WTC11 (cell line): ENCODE data around the gene HLCS. TPM values are rescaled to one million over a fixed set of nuclear protein-coding genes. Genes with fewer than 3 reads are reported as not detected.
A peak's percentile ranks its signal among the peaks of the same experiment; 100 is the strongest.

Source experiments
- ATAC-seq: fragments of 200-7000 bp; cut with Tn5 transposase; 2 replicates; pipeline ENCODE4 v1.10.0; 2021; ENCODE audit warnings: mild to moderate bottlenecking, moderate library complexity
- CTCF ChIA-PET: fragments of 300-600 bp; sonication (Branson Sonifier 250); formaldehyde crosslinking; loops from one replicate; lab custom pipeline; 2021; ENCODE audit warnings: antibody characterized with exemption; lab: Charles Lee
- POLR2A ChIA-PET: fragments of 350-600 bp; sonication (Branson Sonifier 250); formaldehyde crosslinking; loops from one replicate; lab custom pipeline; 2021; ENCODE audit warnings: antibody characterized with exemption; lab: Charles Lee
- DNase-seq: peaks from one replicate; pipeline ENCODE4 v3.0.0; 2021; ENCODE audit warnings: low spot score
- H3K27ac Mint-ChIP-seq: 2 replicates; pipeline ENCODE4 v1.8.0; 2021; ENCODE audit warnings: mixed read lengths
- H3K27me3 Mint-ChIP-seq: 2 replicates; pipeline ENCODE4 v1.8.0; 2021; ENCODE audit warnings: low read depth, mild to moderate bottlenecking, moderate library complexity, mixed read lengths
- H3K36me3 Mint-ChIP-seq: 2 replicates; pipeline ENCODE4 v1.8.0; 2021; ENCODE audit warnings: mixed read lengths
- H3K4me1 Mint-ChIP-seq: 2 replicates; pipeline ENCODE4 v1.8.0; 2022; ENCODE audit warnings: mixed read lengths
- H3K4me3 Mint-ChIP-seq: 2 replicates; pipeline ENCODE4 v1.8.0; 2021; ENCODE audit warnings: mild to moderate bottlenecking, moderate library complexity, mixed read lengths
- H3K9me3 Mint-ChIP-seq: 2 replicates; pipeline ENCODE4 v1.8.0; 2021; ENCODE audit warnings: mixed read lengths
- ATF1 ChIP-seq: sonication (generic); formaldehyde crosslinking; IDR thresholded peaks from 2 replicates; pipeline ENCODE4 v1.8.1; 2023; ENCODE audit warnings: mild to moderate bottlenecking, moderate library complexity, missing genetic modification reagents
- FOXP1 ChIP-seq: sonication (generic); formaldehyde crosslinking; IDR thresholded peaks from 2 replicates; pipeline ENCODE4 v1.8.0; 2022; ENCODE audit warnings: missing genetic modification reagents, mild to moderate bottlenecking, moderate library complexity, borderline replicate concordance
- MYBL2 ChIP-seq: sonication (generic); formaldehyde crosslinking; IDR thresholded peaks from 2 replicates; pipeline ENCODE4 v1.8.1; 2023; ENCODE audit warnings: mild to moderate bottlenecking, moderate library complexity, missing genetic modification reagents
- NFATC4 ChIP-seq: fragments of 250-450 bp; sonication (Bioruptor Pico); IDR thresholded peaks from 2 replicates; pipeline ENCODE4 v1.9.0; 2021; ENCODE audit warnings: mild to moderate bottlenecking
- NFYB ChIP-seq: sonication (generic); formaldehyde crosslinking; conservative IDR thresholded peaks from 2 replicates; pipeline ENCODE4 v1.8.0; 2022; ENCODE audit warnings: low read depth, missing genetic modification reagents
- RELA ChIP-seq: sonication (generic); formaldehyde crosslinking; IDR thresholded peaks from 2 replicates; pipeline ENCODE4 v1.8.1; 2022; ENCODE audit warnings: missing genetic modification reagents, mild to moderate bottlenecking, borderline replicate concordance
- SMAD4 ChIP-seq: sonication (generic); formaldehyde crosslinking; IDR thresholded peaks from 2 replicates; pipeline ENCODE4 v1.8.0; 2022; ENCODE audit warnings: mild to moderate bottlenecking, missing genetic modification reagents
- TCF7 ChIP-seq: sonication (generic); formaldehyde crosslinking; IDR thresholded peaks from 2 replicates; pipeline ENCODE4 v1.8.0; 2022; ENCODE audit warnings: mild to moderate bottlenecking, low read depth, missing genetic modification reagents, moderate library complexity
- TEAD4 ChIP-seq: sonication (generic); formaldehyde crosslinking; IDR thresholded peaks from 2 replicates; pipeline ENCODE4 v1.8.0; 2022; ENCODE audit warnings: mild to moderate bottlenecking, missing genetic modification reagents
- ZBTB21 ChIP-seq: sonication (generic); formaldehyde crosslinking; IDR thresholded peaks from 2 replicates; pipeline ENCODE4 v1.8.1; 2023; ENCODE audit warnings: mild to moderate bottlenecking, missing genetic modification reagents, borderline replicate concordance
- ZNF121 ChIP-seq: sonication (generic); formaldehyde crosslinking; IDR thresholded peaks from 2 replicates; pipeline ENCODE4 v1.8.0; 2023; ENCODE audit warnings: missing genetic modification reagents
- ZNF219 ChIP-seq: sonication (generic); formaldehyde crosslinking; IDR thresholded peaks from 2 replicates; pipeline ENCODE4 v1.8.0; 2023; ENCODE audit warnings: missing genetic modification reagents, mild to moderate bottlenecking, borderline replicate concordance
- ZNF263 ChIP-seq: sonication (generic); formaldehyde crosslinking; IDR thresholded peaks from 2 replicates; pipeline ENCODE4 v1.8.1; 2022; ENCODE audit warnings: low read depth, mild to moderate bottlenecking, moderate library complexity, missing genetic modification reagents
- ZNF671 ChIP-seq: fragments of 250-450 bp; sonication (Bioruptor Pico); IDR thresholded peaks from 2 replicates; pipeline ENCODE4 v1.8.0; 2021; ENCODE audit warnings: mild to moderate bottlenecking
- total RNA-seq: library from RNA; stranded (reverse); gene quantifications from 3 replicates; pipeline ENCODE4 v1.2.3, GENCODE V29; 2021
- TF ChIP-seq, protein P1 (sequence below): sonication (generic); formaldehyde crosslinking; IDR thresholded peaks from 2 replicates; pipeline ENCODE4 v1.8.1; 2022; ENCODE audit warnings: low read depth, mild to moderate bottlenecking, moderate library complexity, missing genetic modification reagents, borderline replicate concordance
- TF ChIP-seq, protein P2 (sequence below): sonication (generic); formaldehyde crosslinking; IDR thresholded peaks from 2 replicates; pipeline ENCODE4 v1.8.1; 2022; ENCODE audit warnings: low read depth, missing genetic modification reagents, borderline replicate concordance
- TF ChIP-seq, protein P3 (sequence below): fragments of 250-450 bp; sonication (Bioruptor Pico); IDR thresholded peaks from 2 replicates; pipeline ENCODE4 v1.8.0; 2021; ENCODE audit warnings: mild to moderate bottlenecking
- TF ChIP-seq, protein P4 (sequence below): sonication (generic); formaldehyde crosslinking; conservative IDR thresholded peaks from 2 replicates; pipeline ENCODE4 v1.8.1; 2023; ENCODE audit warnings: mild to moderate bottlenecking, low read depth, missing genetic modification reagents, moderate library complexity
- TF ChIP-seq, protein P5 (sequence below): sonication (generic); formaldehyde crosslinking; IDR thresholded peaks from 2 replicates; pipeline ENCODE4 v1.8.1; 2023; ENCODE audit warnings: mild to moderate bottlenecking, moderate library complexity, missing genetic modification reagents

Gene HLCS
- total RNA-seq, 1 experiment from 2014 or later, result 9.3 TPM

DNA sequence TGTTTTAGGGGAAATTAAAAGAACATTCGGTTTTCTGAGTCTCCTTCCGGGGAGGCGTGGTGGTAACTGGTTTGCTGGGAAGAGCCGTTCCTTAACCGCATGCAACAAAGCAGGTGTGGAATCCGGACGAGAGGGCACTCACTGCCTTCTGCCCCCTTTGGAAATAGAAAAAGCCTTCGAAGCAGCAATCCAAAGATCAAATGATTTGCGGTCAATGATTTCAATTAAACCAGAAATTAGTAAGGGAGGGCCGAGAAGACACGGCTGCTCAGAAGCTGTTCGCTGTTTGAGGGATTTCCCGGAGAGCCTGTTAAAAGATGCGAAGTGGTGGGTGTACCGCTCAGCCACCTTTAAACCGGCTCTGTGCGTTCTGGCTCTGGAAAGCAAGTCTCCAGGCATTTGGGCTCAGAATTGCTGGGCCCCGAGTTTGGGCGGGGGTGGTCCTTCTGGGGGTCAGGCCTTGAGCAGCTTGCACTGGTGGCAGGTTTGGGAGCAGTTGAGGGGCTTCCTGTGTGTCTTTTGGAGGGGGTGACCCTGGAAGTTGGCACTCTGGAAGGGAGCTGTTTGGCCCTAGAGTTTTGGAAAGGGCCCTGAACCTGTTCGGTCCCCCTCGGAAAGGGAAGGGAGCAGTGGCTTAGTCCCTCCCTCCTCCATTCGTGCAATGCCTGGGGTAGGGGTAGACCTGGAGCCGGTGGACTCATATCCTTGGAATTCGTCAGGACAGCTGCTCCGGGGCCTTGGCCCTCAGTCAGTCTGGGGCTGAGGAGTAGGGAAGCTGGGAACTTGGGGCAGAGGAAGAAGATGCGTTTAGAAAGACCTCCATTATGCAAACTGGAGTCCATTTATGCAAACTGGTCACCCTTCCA, 264.5 kb downstream of the HLCS start:
- POLR2A ChIA-PET, result no interaction called here
- Mint-ChIP-seq H3K27ac (no peak overlapping the region), H3K4me3 (peak overlapping the region; percentile 61), H3K9me3 (no peaks in the 10 kb centered on the region), H3K4me1 (peaks cover 53% of the 10 kb centered on the region)
- peak; percentile 1; the same call in 1 of the 2 replicates for ATAC-seq
- TF ChIP-seq, protein P1, sequence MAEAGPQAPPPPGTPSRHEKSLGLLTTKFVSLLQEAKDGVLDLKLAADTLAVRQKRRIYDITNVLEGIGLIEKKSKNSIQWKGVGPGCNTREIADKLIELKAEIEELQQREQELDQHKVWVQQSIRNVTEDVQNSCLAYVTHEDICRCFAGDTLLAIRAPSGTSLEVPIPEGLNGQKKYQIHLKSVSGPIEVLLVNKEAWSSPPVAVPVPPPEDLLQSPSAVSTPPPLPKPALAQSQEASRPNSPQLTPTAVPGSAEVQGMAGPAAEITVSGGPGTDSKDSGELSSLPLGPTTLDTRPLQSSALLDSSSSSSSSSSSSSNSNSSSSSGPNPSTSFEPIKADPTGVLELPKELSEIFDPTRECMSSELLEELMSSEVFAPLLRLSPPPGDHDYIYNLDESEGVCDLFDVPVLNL (CRISPR knock-in tag), result no peak
- TF ChIP-seq ATF1, result no peak
- TF ChIP-seq ZNF263 (CRISPR knock-in tag), result no peak
- TF ChIP-seq NFATC4, result no peak
- TF ChIP-seq TEAD4 (CRISPR knock-in tag), result no peak
- no peak for TF ChIP-seq ZBTB21 (CRISPR knock-in tag)
- no peak for TF ChIP-seq FOXP1 (CRISPR knock-in tag)
- TF ChIP-seq TCF7, result no peak
- TF ChIP-seq, protein P2, sequence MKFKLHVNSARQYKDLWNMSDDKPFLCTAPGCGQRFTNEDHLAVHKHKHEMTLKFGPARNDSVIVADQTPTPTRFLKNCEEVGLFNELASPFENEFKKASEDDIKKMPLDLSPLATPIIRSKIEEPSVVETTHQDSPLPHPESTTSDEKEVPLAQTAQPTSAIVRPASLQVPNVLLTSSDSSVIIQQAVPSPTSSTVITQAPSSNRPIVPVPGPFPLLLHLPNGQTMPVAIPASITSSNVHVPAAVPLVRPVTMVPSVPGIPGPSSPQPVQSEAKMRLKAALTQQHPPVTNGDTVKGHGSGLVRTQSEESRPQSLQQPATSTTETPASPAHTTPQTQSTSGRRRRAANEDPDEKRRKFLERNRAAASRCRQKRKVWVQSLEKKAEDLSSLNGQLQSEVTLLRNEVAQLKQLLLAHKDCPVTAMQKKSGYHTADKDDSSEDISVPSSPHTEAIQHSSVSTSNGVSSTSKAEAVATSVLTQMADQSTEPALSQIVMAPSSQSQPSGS (CRISPR knock-in tag), result no peak
- no peak for TF ChIP-seq ZNF219 (CRISPR knock-in tag)
- TF ChIP-seq ZNF121 (CRISPR knock-in tag), result no peak
- no peak for TF ChIP-seq RELA (CRISPR knock-in tag)
- TF ChIP-seq, all 79 proteins: peak for 0
- Mint-ChIP-seq H3K27me3 (peaks cover 100% of the 10 kb centered on the region), H3K36me3 (no peaks in the 10 kb centered on the region; the same call in 1 of the 2 replicates)
- no peak for DNase-seq
- CTCF ChIA-PET, result interaction anchor here (0.7 to 2.4 kb wide), 9 partner anchors 8 to 223 kb away, joined by 3 to 11 read pairs (median 4); no protein-coding TSS in a partner anchor

DNA sequence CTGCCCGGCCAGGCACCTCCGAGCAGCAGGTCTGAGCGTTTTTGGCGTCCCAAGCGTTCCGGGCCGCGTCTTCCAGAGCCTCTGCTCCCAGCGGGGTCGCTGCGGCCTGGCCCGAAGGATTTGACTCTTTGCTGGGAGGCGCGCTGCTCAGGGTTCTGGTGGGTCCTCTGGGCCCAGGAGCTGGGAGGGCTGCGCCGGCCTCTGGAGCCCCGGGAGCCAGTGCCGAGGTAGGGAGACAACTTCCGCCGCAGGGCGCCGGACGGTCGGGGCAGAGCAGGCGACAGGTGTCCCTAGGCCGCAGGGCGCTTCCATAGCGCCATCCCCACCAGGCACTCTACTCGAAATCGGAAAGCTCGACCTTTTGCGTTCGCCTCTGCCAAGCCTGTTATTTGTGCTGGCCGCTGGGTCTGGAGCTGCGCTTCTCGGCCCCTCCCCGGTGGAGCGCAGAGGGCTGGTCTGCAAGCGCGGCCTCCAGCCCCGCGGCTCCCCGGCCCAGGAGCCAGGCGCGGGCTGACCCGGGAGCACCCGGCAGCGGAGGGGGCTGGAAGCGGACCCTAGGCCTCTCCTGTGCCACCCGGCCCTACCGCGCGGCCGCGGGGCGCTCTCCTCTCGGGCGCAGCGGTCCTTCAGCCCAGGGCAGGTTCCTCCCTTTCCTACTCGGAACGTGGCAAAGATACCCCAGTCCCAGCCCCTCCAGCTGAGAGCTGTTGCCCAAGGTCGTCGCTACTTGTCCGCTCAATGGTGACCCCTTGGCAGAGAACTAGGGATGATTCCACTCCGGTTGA, 265.3 kb downstream of the HLCS start:
- Mint-ChIP-seq H3K9me3 (no peaks in the 10 kb centered on the region), H3K36me3 (no peaks in the 10 kb centered on the region; the same call in 1 of the 2 replicates), H3K27me3 (peaks cover 100% of the 10 kb centered on the region), H3K4me1 (peaks cover 53% of the 10 kb centered on the region), H3K4me3 (peak overlapping the region; percentile 63), H3K27ac (no peak overlapping the region)
- DNase-seq (peak; percentile 52), ATAC-seq (peak; percentile 6)
- no peak for TF ChIP-seq MYBL2 (CRISPR knock-in tag)
- TF ChIP-seq NFYB, result no peak
- TF ChIP-seq, protein P3, sequence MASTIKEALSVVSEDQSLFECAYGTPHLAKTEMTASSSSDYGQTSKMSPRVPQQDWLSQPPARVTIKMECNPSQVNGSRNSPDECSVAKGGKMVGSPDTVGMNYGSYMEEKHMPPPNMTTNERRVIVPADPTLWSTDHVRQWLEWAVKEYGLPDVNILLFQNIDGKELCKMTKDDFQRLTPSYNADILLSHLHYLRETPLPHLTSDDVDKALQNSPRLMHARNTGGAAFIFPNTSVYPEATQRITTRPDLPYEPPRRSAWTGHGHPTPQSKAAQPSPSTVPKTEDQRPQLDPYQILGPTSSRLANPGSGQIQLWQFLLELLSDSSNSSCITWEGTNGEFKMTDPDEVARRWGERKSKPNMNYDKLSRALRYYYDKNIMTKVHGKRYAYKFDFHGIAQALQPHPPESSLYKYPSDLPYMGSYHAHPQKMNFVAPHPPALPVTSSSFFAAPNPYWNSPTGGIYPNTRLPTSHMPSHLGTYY (CRISPR knock-in tag), result no peak
- TF ChIP-seq, protein P4, sequence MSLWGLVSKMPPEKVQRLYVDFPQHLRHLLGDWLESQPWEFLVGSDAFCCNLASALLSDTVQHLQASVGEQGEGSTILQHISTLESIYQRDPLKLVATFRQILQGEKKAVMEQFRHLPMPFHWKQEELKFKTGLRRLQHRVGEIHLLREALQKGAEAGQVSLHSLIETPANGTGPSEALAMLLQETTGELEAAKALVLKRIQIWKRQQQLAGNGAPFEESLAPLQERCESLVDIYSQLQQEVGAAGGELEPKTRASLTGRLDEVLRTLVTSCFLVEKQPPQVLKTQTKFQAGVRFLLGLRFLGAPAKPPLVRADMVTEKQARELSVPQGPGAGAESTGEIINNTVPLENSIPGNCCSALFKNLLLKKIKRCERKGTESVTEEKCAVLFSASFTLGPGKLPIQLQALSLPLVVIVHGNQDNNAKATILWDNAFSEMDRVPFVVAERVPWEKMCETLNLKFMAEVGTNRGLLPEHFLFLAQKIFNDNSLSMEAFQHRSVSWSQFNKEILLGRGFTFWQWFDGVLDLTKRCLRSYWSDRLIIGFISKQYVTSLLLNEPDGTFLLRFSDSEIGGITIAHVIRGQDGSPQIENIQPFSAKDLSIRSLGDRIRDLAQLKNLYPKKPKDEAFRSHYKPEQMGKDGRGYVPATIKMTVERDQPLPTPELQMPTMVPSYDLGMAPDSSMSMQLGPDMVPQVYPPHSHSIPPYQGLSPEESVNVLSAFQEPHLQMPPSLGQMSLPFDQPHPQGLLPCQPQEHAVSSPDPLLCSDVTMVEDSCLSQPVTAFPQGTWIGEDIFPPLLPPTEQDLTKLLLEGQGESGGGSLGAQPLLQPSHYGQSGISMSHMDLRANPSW (CRISPR knock-in tag), result no peak
- no peak for TF ChIP-seq ZNF671 (CRISPR knock-in tag)
- no peak for TF ChIP-seq SMAD4 (CRISPR knock-in tag)
- TF ChIP-seq, protein P5, sequence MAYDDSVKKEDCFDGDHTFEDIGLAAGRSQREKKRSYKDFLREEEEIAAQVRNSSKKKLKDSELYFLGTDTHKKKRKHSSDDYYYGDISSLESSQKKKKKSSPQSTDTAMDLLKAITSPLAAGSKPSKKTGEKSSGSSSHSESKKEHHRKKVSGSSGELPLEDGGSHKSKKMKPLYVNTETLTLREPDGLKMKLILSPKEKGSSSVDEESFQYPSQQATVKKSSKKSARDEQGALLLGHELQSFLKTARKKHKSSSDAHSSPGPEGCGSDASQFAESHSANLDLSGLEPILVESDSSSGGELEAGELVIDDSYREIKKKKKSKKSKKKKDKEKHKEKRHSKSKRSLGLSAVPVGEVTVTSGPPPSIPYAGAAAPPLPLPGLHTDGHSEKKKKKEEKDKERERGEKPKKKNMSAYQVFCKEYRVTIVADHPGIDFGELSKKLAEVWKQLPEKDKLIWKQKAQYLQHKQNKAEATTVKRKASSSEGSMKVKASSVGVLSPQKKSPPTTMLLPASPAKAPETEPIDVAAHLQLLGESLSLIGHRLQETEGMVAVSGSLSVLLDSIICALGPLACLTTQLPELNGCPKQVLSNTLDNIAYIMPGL (CRISPR knock-in tag), result 0 out of 2 replicates have a peak, but pooled peaks have one; percentile 18
- CTCF ChIA-PET, result interaction anchor here (0.9 to 2.4 kb wide), 6 partner anchors 9 to 216 kb away, joined by 3 to 11 read pairs (median 6); no protein-coding TSS in a partner anchor
- POLR2A ChIA-PET, result interaction anchor here (0.5 to 0.9 kb wide), 2 partner anchors 9 to 560 kb away, joined by 3 read pairs; no protein-coding TSS in a partner anchor
